IMR-90 (cell line): Measurements from ENCODE around the gene FAM83F. TPM values are rescaled to one million over a fixed set of nuclear protein-coding genes. Genes with fewer than 3 reads are reported as not detected.

Experiments used
- ATAC-seq: fragments of 200-7000 bp; cut with Tn5 transposase; 2 replicates; pipeline ENCODE4 v1.9.1; 2020; ENCODE audit warnings: low read depth, mild to moderate bottlenecking, moderate library complexity
- BruUV-seq: library from RNA; stranded (reverse); fragments of 400-500 nt; replicated peaks from 2 replicates; lab custom pipeline; 2021; lab: Mats Ljungman, UMichigan
- CTCF ChIA-PET: fragments of 300-600 bp; formaldehyde crosslinking; extraction: SDS; loops from one replicate; lab custom pipeline; 2021; ENCODE audit warnings: antibody characterized with exemption; lab: Yijun Ruan, JAX
- POLR2A ChIA-PET: fragments of 300-600 bp; sonication (Branson Sonifier 250); formaldehyde crosslinking; loops from one replicate; lab custom pipeline; 2022; ENCODE audit warnings: antibody characterized with exemption; ENCODE audit not compliant: unreplicated experiment; lab: Charles Lee
- DNase-seq: peaks from one replicate; pipeline ENCODE4 v3.0.0; 2013
- H2AFZ ChIP-seq: replicated peaks from 2 replicates; pipeline ENCODE3; 2013; ENCODE audit warnings: low read length, mild to moderate bottlenecking; ENCODE audit not compliant: poor library complexity
- H2AK5ac ChIP-seq: 2 replicates; pipeline ENCODE4 v1.6.1; 2013; ENCODE audit warnings: low read depth, low read length, inconsistent platforms
- H2AK9ac ChIP-seq: replicated peaks from 2 replicates; pipeline ENCODE3; 2013; ENCODE audit warnings: mild to moderate bottlenecking, low read depth, low read length, moderate library complexity; ENCODE audit not compliant: poor library complexity
- H2BK120ac ChIP-seq: 2 replicates; pipeline ENCODE4 v1.6.1; 2013; ENCODE audit warnings: low read depth, low read length, inconsistent platforms
- H2BK15ac ChIP-seq: 3 replicates; pipeline ENCODE4 v1.6.1; 2013; ENCODE audit warnings: low read depth, low read length, inconsistent platforms
- H2BK20ac ChIP-seq: 2 replicates; pipeline ENCODE4 v1.6.1; 2013; ENCODE audit warnings: low read depth, mild to moderate bottlenecking, inconsistent platforms, low read length, moderate library complexity
- H2BK5ac ChIP-seq: 2 replicates; pipeline ENCODE4 v1.6.1; 2013; ENCODE audit warnings: mild to moderate bottlenecking, low read depth, low read length, inconsistent platforms; ENCODE audit not compliant: poor library complexity, severe bottlenecking
- H3K14ac ChIP-seq: replicated peaks from 2 replicates; pipeline ENCODE4 v1.6.1; 2013; ENCODE audit warnings: low read depth, low read length, inconsistent platforms
- H3K18ac ChIP-seq: 2 replicates; pipeline ENCODE4 v1.6.1; 2013; ENCODE audit warnings: low read depth, low read length, control low read depth
- H3K23ac ChIP-seq: 2 replicates; pipeline ENCODE4 v1.6.1; 2013; ENCODE audit warnings: low read depth, low read length, inconsistent platforms
- H3K27ac ChIP-seq: 2 replicates; pipeline ENCODE4 v1.5.1; 2013; ENCODE audit warnings: mild to moderate bottlenecking, control low read depth, low read length; ENCODE audit not compliant: insufficient read depth
- H3K27me3 ChIP-seq: 2 replicates; pipeline ENCODE4 v1.6.1; 2013; ENCODE audit warnings: low read length; ENCODE audit not compliant: control insufficient read depth, insufficient read depth
- H3K36me3 ChIP-seq: 2 replicates; pipeline ENCODE4 v1.6.1; 2013; ENCODE audit warnings: low read length, mixed read lengths; ENCODE audit not compliant: control insufficient read depth, insufficient read depth
- H3K4ac ChIP-seq: 2 replicates; pipeline ENCODE4 v1.6.1; 2013; ENCODE audit warnings: low read depth, low read length, inconsistent platforms
- H3K4me1 ChIP-seq: 2 replicates; pipeline ENCODE4 v1.6.1; 2013; ENCODE audit warnings: low read length, mixed read lengths; ENCODE audit not compliant: control insufficient read depth, insufficient read depth
- H3K4me2 ChIP-seq: 2 replicates; pipeline ENCODE4 v1.6.1; 2013; ENCODE audit warnings: low read depth, mild to moderate bottlenecking, control low read depth, low read length, moderate library complexity
- H3K4me3 ChIP-seq: 2 replicates; pipeline ENCODE4 v1.5.1; 2013; ENCODE audit warnings: low read depth, mild to moderate bottlenecking, control low read depth, low read length, moderate library complexity; ENCODE audit not compliant: insufficient read depth
- H3K56ac ChIP-seq: 2 replicates; pipeline ENCODE4 v1.6.1; 2013; ENCODE audit warnings: low read length, inconsistent platforms; ENCODE audit not compliant: insufficient read depth; ENCODE audit errors: extremely low read depth
- H3K79me1 ChIP-seq, 2 experiments: 2 replicates each; pipeline ENCODE4 v1.6.1; 2013; ENCODE audit warnings: low read length in 2 of 2, inconsistent platforms in 1 of 2, low read depth in 1 of 2
- H3K9ac ChIP-seq: 2 replicates; pipeline ENCODE4 v1.6.1; 2013; ENCODE audit warnings: low read depth, low read length, control low read depth
- H3K9me1 ChIP-seq: 2 replicates; pipeline ENCODE4 v1.6.1; 2013; ENCODE audit warnings: low read length, inconsistent platforms; ENCODE audit not compliant: insufficient read depth
- H3K9me3 ChIP-seq: 2 replicates; pipeline ENCODE4 v1.6.1; 2013; ENCODE audit warnings: low read length; ENCODE audit not compliant: control insufficient read depth, insufficient read depth
- H4K20me1 ChIP-seq: 2 replicates; pipeline ENCODE4 v1.6.1; 2013; ENCODE audit warnings: low read length, inconsistent platforms; ENCODE audit not compliant: insufficient read depth
- H4K5ac ChIP-seq: 2 replicates; pipeline ENCODE4 v1.6.1; 2013; ENCODE audit warnings: mild to moderate bottlenecking, low read depth, low read length, control low read depth
- H4K8ac ChIP-seq, 2 experiments: 2 replicates each; pipeline ENCODE4 v1.6.1; 2013; ENCODE audit warnings: low read depth in 2 of 2, low read length in 2 of 2, control low read depth in 1 of 2, inconsistent platforms in 1 of 2
- H4K91ac ChIP-seq: 2 replicates; pipeline ENCODE4 v1.6.1; 2013; ENCODE audit warnings: low read depth, low read length, inconsistent platforms; ENCODE audit not compliant: insufficient read depth
- BHLHE40 ChIP-seq: fragments of 150-350 bp; IDR thresholded peaks from 2 replicates; pipeline ENCODE4 v1.6.1; 2016; ENCODE audit warnings: mild to moderate bottlenecking, low read depth, low read length
- CEBPB ChIP-seq: IDR thresholded peaks from 2 replicates; pipeline ENCODE4 v1.6.1; 2012; ENCODE audit warnings: low read depth, low read length, improper control_type of control experiment
- CHD1 ChIP-seq: IDR thresholded peaks from 2 replicates; pipeline ENCODE4 v1.6.1; 2012; ENCODE audit warnings: low read depth, low read length, improper control_type of control experiment
- CTCF ChIP-seq: conservative IDR thresholded peaks from 2 replicates; pipeline ENCODE4 v1.5.1; 2012; ENCODE audit warnings: mild to moderate bottlenecking, low read depth, low read length, improper control_type of control experiment
- NFE2L2 ChIP-seq: fragments of 150-350 bp; IDR thresholded peaks from 2 replicates; pipeline ENCODE4 v1.6.1; 2016; ENCODE audit warnings: low read depth, mild to moderate bottlenecking, low read length
- POLR2A ChIP-seq: IDR thresholded peaks from 2 replicates; pipeline ENCODE4 v1.6.1; 2012; ENCODE audit warnings: mild to moderate bottlenecking, low read depth, low read length
- RAD21 ChIP-seq: IDR thresholded peaks from 2 replicates; pipeline ENCODE4 v1.6.1; 2012; ENCODE audit warnings: low read length, improper control_type of control experiment
- RCOR1 ChIP-seq: IDR thresholded peaks from 2 replicates; pipeline ENCODE4 v1.6.1; 2012; ENCODE audit warnings: mild to moderate bottlenecking, low read length, improper control_type of control experiment; ENCODE audit not compliant: insufficient replicate concordance
- RFX5 ChIP-seq: IDR thresholded peaks from 2 replicates; pipeline ENCODE4 v1.8.0; 2012; ENCODE audit warnings: low read depth, mild to moderate bottlenecking, low read length, moderate library complexity
- SMC3 ChIP-seq: fragments of 150-350 bp; IDR thresholded peaks from 2 replicates; pipeline ENCODE4 v1.6.1; 2016; ENCODE audit warnings: low read depth, mild to moderate bottlenecking, antibody characterized with exemption, low read length, moderate library complexity
- USF2 ChIP-seq: fragments of 150-350 bp; IDR thresholded peaks from 2 replicates; pipeline ENCODE4 v1.6.1; 2017; ENCODE audit warnings: mild to moderate bottlenecking, antibody characterized with exemption, low read length, low read depth
- WGBS, 2 experiments: methylation state at CpG; one replicate each; pipeline versions ENCODE4 v1.1.5 to v1.1.7; 2013; ENCODE audit warnings: missing lambda C conversion rate in 2 of 2; ENCODE audit not compliant: insufficient read length in 1 of 2; ENCODE audit errors: extremely low coverage in 2 of 2; 5-methylcytosine and 5-hydroxymethylcytosine counted together
- dilution Hi-C: fragments of 300-500 bp; cut with HindIII; formaldehyde crosslinking; loops from one replicate; pipeline ENCODE4 v1.14.3; 2018; ENCODE audit warnings: low sequenced_read_pairs; ENCODE audit not compliant: unreplicated experiment
- in situ Hi-C: fragments of 300-500 bp; cut with MboI; formaldehyde crosslinking; loops from 3 replicates; pipeline ENCODE4 v1.14.3; 2019; ENCODE audit warnings: low sequenced_read_pairs, inconsistent platforms, mixed read lengths
- intact Hi-C: fragments of 100-400 bp; cut with micrococcal nuclease; formaldehyde crosslinking; loops from 2 replicates; pipeline ENCODE4 v1.10.0; 2022
- polyA plus RNA-seq, 3 experiments: library from polyadenylated mRNA; depleted of rRNA; stranded (reverse); fragments of >200 nt; gene quantifications; 2 replicates each; pipeline ENCODE4 v1.2.3, GENCODE V29; 2012; ENCODE audit warnings: low replicate concordance in 1 of 3
- total RNA-seq: library from RNA; depleted of rRNA; stranded (reverse); fragments of >200 nt; gene quantifications from 2 replicates; pipeline ENCODE4 v1.2.3, GENCODE V29; 2012

Gene FAM83F
- total and polyA plus RNA-seq, 2 of the 4 experiments (the other 2 are of a cell fraction) = not detected

DNA sequence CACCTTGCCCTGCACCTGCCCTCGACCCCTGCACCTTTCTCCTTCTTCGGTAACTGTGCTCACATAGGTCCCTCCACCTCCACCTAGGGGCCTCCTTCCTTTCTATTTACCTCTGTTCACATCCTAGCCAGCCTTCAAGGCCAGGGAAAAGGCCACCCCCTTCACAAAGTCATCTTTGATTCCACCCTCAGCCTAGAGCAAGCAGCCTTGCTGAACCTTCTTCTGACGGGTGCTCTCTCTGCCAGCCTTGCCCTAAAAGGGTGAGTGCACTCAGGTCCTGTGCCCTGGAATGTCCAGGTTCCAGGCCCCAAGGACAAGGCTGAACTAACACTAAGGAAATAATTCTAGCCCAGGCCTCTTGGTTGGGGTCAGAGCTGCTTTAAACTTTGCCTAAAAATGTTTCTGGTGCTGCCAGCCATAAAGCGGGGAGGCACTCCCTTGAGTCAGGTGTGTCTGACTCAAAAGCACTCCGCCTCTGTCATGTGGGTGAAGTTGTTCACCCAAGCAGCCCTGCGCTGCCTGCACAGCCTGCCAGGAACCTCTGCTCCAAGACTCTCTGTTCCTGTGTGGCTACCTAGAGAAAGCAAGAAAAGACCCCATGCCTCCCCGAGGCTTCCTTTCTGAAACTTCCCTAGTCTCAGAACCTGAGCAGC is 9.2 kb upstream of the FAM83F start:
- H2BK15ac ChIP-seq = no peak overlapping the region
- H3K79me1 ChIP-seq = no peaks in the 10 kb centered on the region
- no peak overlapping the region for H3K4me2 ChIP-seq
- H2BK20ac ChIP-seq = no peak overlapping the region
- H3K9ac ChIP-seq = no peak overlapping the region
- H4K20me1 ChIP-seq = no peaks in the 10 kb centered on the region
- H4K8ac ChIP-seq = no peak overlapping the region
- intact Hi-C loops (no loop called here), dilution Hi-C loops (no loop called here), in situ Hi-C loops (no loop called here)
- H3K27ac ChIP-seq = no peak overlapping the region
- no peak overlapping the region for H2AK5ac ChIP-seq
- CTCF ChIA-PET = no interaction called here
- H3K4me1 ChIP-seq = no peaks in the 10 kb centered on the region
- no peak overlapping the region for H3K4ac ChIP-seq
- 73% methylated on average over 5 of the region's 7 CpGs; no CpG with 5 or more reads in 1 of the 2 experiments for WGBS, 2 experiments
- H2AK9ac ChIP-seq = peak overlapping the region; percentile 28
- POLR2A ChIA-PET = no interaction called here
- no peak overlapping the region for H4K5ac ChIP-seq
- no peak overlapping the region for H3K4me3 ChIP-seq
- peaks cover 57% of the 10 kb centered on the region for H3K27me3 ChIP-seq
- no peak overlapping the region for H2BK120ac ChIP-seq
- no peak overlapping the region for H3K23ac ChIP-seq
- no peak overlapping the region for H2AFZ ChIP-seq
- H2BK5ac ChIP-seq = no peak overlapping the region
- no peaks in the 10 kb centered on the region for H3K36me3 ChIP-seq
- no TSS peak for BruUV-seq
- TF ChIP-seq CHD1 (no peak), POLR2A (no peak), CTCF (no peak), RAD21 (no peak), USF2 (no peak), BHLHE40 (no peak), NFE2L2 (no peak), SMC3 (no peak), RCOR1 (no peak), RFX5 (no peak), CEBPB (no peak)
- H3K18ac ChIP-seq = no peak overlapping the region
- no peak overlapping the region for H4K91ac ChIP-seq
- no peak overlapping the region for H3K14ac ChIP-seq
- no peak overlapping the region for H3K56ac ChIP-seq
- no peaks in the 10 kb centered on the region for H3K9me1 ChIP-seq
- ATAC-seq = no peak
- no peaks in the 10 kb centered on the region for H3K9me3 ChIP-seq
- DNase-seq = no peak
